HepG2 (cell line): ENCODE data around the gene MREG. TPM values are rescaled to one million over a fixed set of nuclear protein-coding genes. Genes with fewer than 3 reads are reported as not detected.

Experiments used
- CHD4 ChIP-seq: fragments of 200-600 bp; sonication (generic); IDR thresholded peaks from 2 replicates; pipeline ENCODE4 v1.7.0; 2017; ENCODE audit warnings: mild to moderate bottlenecking, low read length, borderline replicate concordance
- ETV5 ChIP-seq: IDR thresholded peaks from 2 replicates; pipeline ENCODE4 v1.6.1; 2018; ENCODE audit warnings: missing biosample characterization, missing genetic modification reagents, inconsistent platforms, borderline replicate concordance
- KLF6 ChIP-seq: IDR thresholded peaks from 2 replicates; pipeline ENCODE4 v1.8.0; 2016; ENCODE audit warnings: missing biosample characterization, missing genetic modification reagents
- MATR3 ChIP-seq: sonication (generic); formaldehyde crosslinking; IDR thresholded peaks from 2 replicates; pipeline ENCODE4 v1.4.0; 2020; ENCODE audit warnings: missing genetic modification reagents
- MIER3 ChIP-seq: IDR thresholded peaks from 2 replicates; pipeline ENCODE4 v1.6.1; 2016; ENCODE audit warnings: missing compliant biosample characterization, borderline replicate concordance
- POLR2AphosphoS2 ChIP-seq: IDR thresholded peaks from 2 replicates; pipeline ENCODE4 v1.6.1; 2011; ENCODE audit warnings: low read depth, low read length, improper control_type of control experiment
- RARG ChIP-seq: sonication (generic); formaldehyde crosslinking; IDR thresholded peaks from 2 replicates; pipeline ENCODE4 v1.4.0; 2020; ENCODE audit warnings: low read depth, mild to moderate bottlenecking, missing genetic modification reagents
- SIX1 ChIP-seq: sonication (generic); formaldehyde crosslinking; IDR thresholded peaks from 2 replicates; pipeline ENCODE4 v1.4.0; 2020; ENCODE audit warnings: missing genetic modification reagents, borderline replicate concordance
- SMARCE1 ChIP-seq: fragments of 450-650 bp; IDR thresholded peaks from 2 replicates; pipeline ENCODE4 v1.6.1; 2017; ENCODE audit warnings: borderline replicate concordance
- SMYD3 ChIP-seq: sonication (generic); formaldehyde crosslinking; IDR thresholded peaks from 2 replicates; pipeline ENCODE4 v1.8.1; 2023; ENCODE audit warnings: mild to moderate bottlenecking, missing genetic modification reagents
- SRF ChIP-seq: IDR thresholded peaks from 2 replicates; pipeline ENCODE4 v1.6.1; 2011; ENCODE audit warnings: mild to moderate bottlenecking, low read depth, low read length, moderate library complexity
- TARDBP ChIP-seq: sonication (generic); formaldehyde crosslinking; IDR thresholded peaks from 2 replicates; pipeline ENCODE4 v1.8.0; 2022; ENCODE audit warnings: mild to moderate bottlenecking, missing genetic modification reagents
- ZBTB38 ChIP-seq: sonication (generic); formaldehyde crosslinking; IDR thresholded peaks from 2 replicates; pipeline ENCODE4 v1.5.1; 2020; ENCODE audit warnings: mild to moderate bottlenecking, missing genetic modification reagents
- ZFP36L2 ChIP-seq: sonication (generic); formaldehyde crosslinking; IDR thresholded peaks from 2 replicates; pipeline ENCODE4 v1.4.0; 2020; ENCODE audit warnings: missing genetic modification reagents
- ZMAT3 ChIP-seq: sonication (generic); formaldehyde crosslinking; conservative IDR thresholded peaks from 2 replicates; pipeline ENCODE4 v1.7.0; 2021; ENCODE audit warnings: missing genetic modification reagents
- ZMYM2 ChIP-seq: sonication (generic); formaldehyde crosslinking; IDR thresholded peaks from 2 replicates; pipeline ENCODE4 v1.8.0; 2022; ENCODE audit warnings: mild to moderate bottlenecking, missing genetic modification reagents
- ZNF10 ChIP-seq: sonication (generic); formaldehyde crosslinking; IDR thresholded peaks from 2 replicates; pipeline ENCODE4 v1.4.0; 2020; ENCODE audit warnings: mild to moderate bottlenecking, low read depth, missing genetic modification reagents, borderline replicate concordance
- ZNF160 ChIP-seq: sonication (generic); formaldehyde crosslinking; IDR thresholded peaks from 2 replicates; pipeline ENCODE4 v1.8.0; 2022; ENCODE audit warnings: mild to moderate bottlenecking, inconsistent platforms, missing genetic modification reagents
- ZNF335 ChIP-seq: sonication (generic); formaldehyde crosslinking; IDR thresholded peaks from 2 replicates; pipeline ENCODE4 v1.4.0; 2020; ENCODE audit warnings: missing genetic modification reagents
- ZNF660 ChIP-seq: sonication (generic); formaldehyde crosslinking; IDR thresholded peaks from 2 replicates; pipeline ENCODE4 v1.5.1; 2020; ENCODE audit warnings: mild to moderate bottlenecking, low read depth, missing genetic modification reagents, borderline replicate concordance
- ZNF788 ChIP-seq: sonication (generic); formaldehyde crosslinking; IDR thresholded peaks from 2 replicates; pipeline ENCODE4 v1.5.0; 2020; ENCODE audit warnings: mild to moderate bottlenecking, missing genetic modification reagents, borderline replicate concordance
- polyA plus RNA-seq, 8 experiments: library from polyadenylated mRNA; depleted of rRNA in 3 of 8; stranded (reverse) in 7 of 8; unstranded in 1 of 8; fragments of >200 nt; fragmentation: Illumina TruSeq in 4 of 8; extraction: Trizol in 4 of 8; gene quantifications; 2 replicates each; pipeline versions ENCODE4 v1.2.1 to v1.2.3, GENCODE V29; 2011 to 2016; ENCODE audit warnings: low read depth in 4 of 8, missing spikeins in 1 of 8, mixed read lengths in 1 of 8; ENCODE audit not compliant: insufficient read depth in 1 of 8
- total RNA-seq, 5 experiments: library from RNA; depleted of rRNA; stranded (reverse); fragments of >200 nt; fragmentation: Illumina TruSeq; extraction: Trizol; gene quantifications; 2 replicates each; pipeline ENCODE4 v1.2.3, GENCODE V29; 2016; ENCODE audit warnings: low read depth in 1 of 5
- TF ChIP-seq, protein P1 (sequence below): sonication (generic); formaldehyde crosslinking; IDR thresholded peaks from 2 replicates; pipeline ENCODE4 v1.5.0; 2020; ENCODE audit warnings: missing genetic modification reagents
- TF ChIP-seq, protein P2 (sequence below): sonication (generic); formaldehyde crosslinking; IDR thresholded peaks from 2 replicates; pipeline ENCODE4 v1.4.0; 2020; ENCODE audit warnings: missing genetic modification reagents, borderline replicate concordance
- TF ChIP-seq, protein P3 (sequence below): IDR thresholded peaks from 2 replicates; pipeline ENCODE4 v1.6.1; 2018; ENCODE audit warnings: missing genetic modification reagents, mild to moderate bottlenecking, missing compliant biosample characterization
- TF ChIP-seq, protein P4 (sequence below): sonication (generic); formaldehyde crosslinking; IDR thresholded peaks from 2 replicates; pipeline ENCODE4 v1.5.0; 2020; ENCODE audit warnings: missing genetic modification reagents, mild to moderate bottlenecking, borderline replicate concordance
- TF ChIP-seq, protein P5 (sequence below): IDR thresholded peaks from 2 replicates; pipeline ENCODE4 v1.6.1; 2016

Gene MREG
- total and polyA plus RNA-seq, 2 of the 13 experiments (the other 11 are each of a cell fraction or from before 2014, with no cell fraction given) = 7.5 to 23.3 TPM

DNA sequence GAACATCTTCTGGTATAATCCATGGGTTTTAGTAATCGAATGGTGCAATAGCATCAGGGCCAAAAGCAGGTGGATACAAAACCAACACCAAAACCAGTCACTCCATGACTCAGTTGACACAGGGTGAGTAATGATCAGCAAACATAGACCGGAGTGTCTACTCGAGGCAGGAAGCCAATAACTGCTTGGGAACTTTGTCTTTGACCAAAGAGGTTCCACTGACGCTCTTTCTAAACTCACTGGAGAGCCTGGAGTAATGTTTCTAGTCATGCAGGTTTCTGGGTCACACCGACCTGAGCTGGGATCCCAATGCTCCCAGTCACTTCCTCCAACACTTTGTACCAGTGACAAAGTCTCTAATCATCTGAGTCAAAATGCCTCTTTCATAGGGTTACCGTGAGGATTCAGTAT lies 30.9 kb downstream of the MREG start (continued):
- TF ChIP-seq, protein P1, sequence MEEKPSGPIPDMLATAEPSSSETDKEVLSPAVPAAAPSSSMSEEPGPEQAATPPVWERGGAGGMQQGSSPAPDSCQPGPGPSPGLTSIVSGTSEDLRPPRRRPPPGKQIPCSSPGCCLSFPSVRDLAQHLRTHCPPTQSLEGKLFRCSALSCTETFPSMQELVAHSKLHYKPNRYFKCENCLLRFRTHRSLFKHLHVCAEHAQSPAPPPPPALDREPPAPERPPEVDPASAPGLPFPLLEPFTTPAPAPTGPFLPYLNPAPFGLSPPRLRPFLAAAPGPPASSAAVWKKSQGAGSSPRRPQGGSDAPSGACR (CRISPR knock-in tag) = no peak
- TF ChIP-seq CHD4 (no peak), ZMYM2 (peak; percentile 15; the same call in 1 of the 2 replicates), ZNF335 (CRISPR knock-in tag) (no peak), SRF (no peak), KLF6 (CRISPR knock-in tag) (no peak), MATR3 (no peak), TARDBP (CRISPR knock-in tag) (peak; percentile 69), SMYD3 (CRISPR knock-in tag) (peak; percentile 61; the same call in 1 of the 2 replicates), ZMAT3 (CRISPR knock-in tag) (0 out of 2 replicates have a peak, but pooled peaks have one; percentile 32), ZNF10 (no peak), MIER3 (CRISPR knock-in tag) (peak; percentile 81; the same call in 1 of the 2 replicates), POLR2AphosphoS2 (no peak), ZNF160 (no peak), ZNF788 (CRISPR knock-in tag) (no peak), ZFP36L2 (CRISPR knock-in tag) (no peak), SIX1 (peak; percentile 53; the same call in 1 of the 2 replicates), ETV5 (CRISPR knock-in tag) (peak; percentile 87), ZNF660 (CRISPR knock-in tag) (no peak), SMARCE1 (peak; percentile 34; the same call in 1 of the 2 replicates), ZBTB38 (CRISPR knock-in tag) (peak; percentile 39; the same call in 1 of the 2 replicates), RARG (CRISPR knock-in tag) (no peak)
- TF ChIP-seq, protein P2, sequence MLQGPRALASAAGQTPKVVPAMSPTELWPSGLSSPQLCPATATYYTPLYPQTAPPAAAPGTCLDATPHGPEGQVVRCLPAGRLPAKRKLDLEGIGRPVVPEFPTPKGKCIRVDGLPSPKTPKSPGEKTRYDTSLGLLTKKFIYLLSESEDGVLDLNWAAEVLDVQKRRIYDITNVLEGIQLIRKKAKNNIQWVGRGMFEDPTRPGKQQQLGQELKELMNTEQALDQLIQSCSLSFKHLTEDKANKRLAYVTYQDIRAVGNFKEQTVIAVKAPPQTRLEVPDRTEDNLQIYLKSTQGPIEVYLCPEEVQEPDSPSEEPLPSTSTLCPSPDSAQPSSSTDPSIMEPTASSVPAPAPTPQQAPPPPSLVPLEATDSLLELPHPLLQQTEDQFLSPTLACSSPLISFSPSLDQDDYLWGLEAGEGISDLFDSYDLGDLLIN (CRISPR knock-in tag) = no peak
- TF ChIP-seq, protein P3, sequence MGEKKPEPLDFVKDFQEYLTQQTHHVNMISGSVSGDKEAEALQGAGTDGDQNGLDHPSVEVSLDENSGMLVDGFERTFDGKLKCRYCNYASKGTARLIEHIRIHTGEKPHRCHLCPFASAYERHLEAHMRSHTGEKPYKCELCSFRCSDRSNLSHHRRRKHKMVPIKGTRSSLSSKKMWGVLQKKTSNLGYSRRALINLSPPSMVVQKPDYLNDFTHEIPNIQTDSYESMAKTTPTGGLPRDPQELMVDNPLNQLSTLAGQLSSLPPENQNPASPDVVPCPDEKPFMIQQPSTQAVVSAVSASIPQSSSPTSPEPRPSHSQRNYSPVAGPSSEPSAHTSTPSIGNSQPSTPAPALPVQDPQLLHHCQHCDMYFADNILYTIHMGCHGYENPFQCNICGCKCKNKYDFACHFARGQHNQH = peak; percentile 49; the same call in 1 of the 2 replicates
- TF ChIP-seq, protein P4, sequence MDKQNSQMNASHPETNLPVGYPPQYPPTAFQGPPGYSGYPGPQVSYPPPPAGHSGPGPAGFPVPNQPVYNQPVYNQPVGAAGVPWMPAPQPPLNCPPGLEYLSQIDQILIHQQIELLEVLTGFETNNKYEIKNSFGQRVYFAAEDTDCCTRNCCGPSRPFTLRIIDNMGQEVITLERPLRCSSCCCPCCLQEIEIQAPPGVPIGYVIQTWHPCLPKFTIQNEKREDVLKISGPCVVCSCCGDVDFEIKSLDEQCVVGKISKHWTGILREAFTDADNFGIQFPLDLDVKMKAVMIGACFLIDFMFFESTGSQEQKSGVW (CRISPR knock-in tag) = no peak
- TF ChIP-seq, protein P5, sequence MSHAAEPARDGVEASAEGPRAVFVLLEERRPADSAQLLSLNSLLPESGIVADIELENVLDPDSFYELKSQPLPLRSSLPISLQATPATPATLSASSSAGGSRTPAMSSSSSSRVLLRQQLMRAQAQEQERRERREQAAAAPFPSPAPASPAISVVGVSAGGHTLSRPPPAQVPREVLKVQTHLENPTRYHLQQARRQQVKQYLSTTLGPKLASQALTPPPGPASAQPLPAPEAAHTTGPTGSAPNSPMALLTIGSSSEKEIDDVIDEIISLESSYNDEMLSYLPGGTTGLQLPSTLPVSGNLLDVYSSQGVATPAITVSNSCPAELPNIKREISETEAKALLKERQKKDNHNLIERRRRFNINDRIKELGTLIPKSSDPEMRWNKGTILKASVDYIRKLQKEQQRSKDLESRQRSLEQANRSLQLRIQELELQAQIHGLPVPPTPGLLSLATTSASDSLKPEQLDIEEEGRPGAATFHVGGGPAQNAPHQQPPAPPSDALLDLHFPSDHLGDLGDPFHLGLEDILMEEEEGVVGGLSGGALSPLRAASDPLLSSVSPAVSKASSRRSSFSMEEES = peak; percentile 39; the same call in 1 of the 2 replicates
